Breast epithelium (tissue), 4 donors: Measurements from ENCODE around the gene GPC5. TPM values are rescaled to one million over a fixed set of nuclear protein-coding genes. Genes with fewer than 3 reads are reported as not detected.

Experiments used
- DNase-seq, 2 donors: peaks; one replicate each; pipeline ENCODE4 v3.0.0-alpha.2; 2019; ENCODE audit warnings: low spot score in 2 of 2
- H3K27ac ChIP-seq, 2 donors: fragments of 200-600 bp; sonication (generic) in 1 of 2; one replicate each; pipeline ENCODE4 v1.5.1; 2016 to 2019; ENCODE audit warnings: mild to moderate bottlenecking in 1 of 2
- H3K27me3 ChIP-seq, 2 donors: fragments of 200-600 bp; sonication (generic) in 1 of 2; one replicate each; pipeline versions ENCODE4 v1.5.1 to v1.6.0; 2017 to 2019; ENCODE audit warnings: control low read depth in 1 of 2, mild to moderate bottlenecking in 1 of 2
- H3K36me3 ChIP-seq: fragments of 200-600 bp; one replicate; pipeline ENCODE4 v1.5.1; 2019
- H3K4me1 ChIP-seq, 2 donors: fragments of 200-600 bp; sonication (generic); one replicate each; pipeline ENCODE4 v1.5.1; 2016 to 2019; ENCODE audit warnings: control low read depth in 1 of 2
- H3K4me3 ChIP-seq, 3 donors: fragments of 200-600 bp; sonication (generic); 1 replicate in 2 of 3; 2 replicates in 1 of 3; pipeline ENCODE4 v1.5.1; 2016 to 2019; ENCODE audit warnings: mild to moderate bottlenecking in 3 of 3, moderate library complexity in 2 of 3
- H3K9me3 ChIP-seq, 2 donors: fragments of 200-600 bp; sonication (generic) in 1 of 2; one replicate each; pipeline ENCODE4 v1.5.1; 2016 to 2019; ENCODE audit warnings: control low read depth in 1 of 2
- CTCF ChIP-seq, 3 donors: fragments of 450-650 bp; IDR thresholded peaks; one replicate each; pipeline ENCODE4 v1.5.1; 2016 to 2017; ENCODE audit warnings: antibody characterized with exemption in 3 of 3, mild to moderate bottlenecking in 3 of 3, moderate library complexity in 3 of 3
- POLR2A ChIP-seq: fragments of 450-650 bp; IDR thresholded peaks from one replicate; pipeline ENCODE4 v1.6.1; 2016; ENCODE audit warnings: antibody characterized with exemption, mild to moderate bottlenecking, moderate library complexity
- POLR2AphosphoS5 ChIP-seq, 3 donors: sonication (generic); formaldehyde crosslinking; IDR thresholded peaks; one replicate each; pipeline ENCODE4 v1.6.1; 2017; ENCODE audit warnings: antibody characterized with exemption in 3 of 3
- intact Hi-C: fragments of 100-400 bp; cut with DNase I; formaldehyde crosslinking; loops from one replicate; pipeline ENCODE4 v1.15.1; 2023; ENCODE audit warnings: low total_unique reads
- total RNA-seq, 3 donors: library from RNA; depleted of rRNA; stranded (reverse); fragments of >200 nt; gene quantifications; one replicate each; pipeline ENCODE4 v1.1.0, GENCODE V29; 2016

The GPC5 gene
- total RNA-seq, 3 donors from 2014 or later, result 0.88 to 0.98 TPM; not detected in 1

GRCh38 chr13:91716436-91717065, 318.1 kb downstream of the GPC5 start:
- no peaks in the 10 kb centered on the region for H3K9me3 ChIP-seq
- no peak for DNase-seq
- no peak overlapping the region for H3K27ac ChIP-seq
- H3K27me3 ChIP-seq, result no peaks in the 10 kb centered on the region
- intact Hi-C loops, result no loop called here
- no peaks in the 10 kb centered on the region for H3K36me3 ChIP-seq
- no peak overlapping the region for H3K4me3 ChIP-seq
- TF ChIP-seq CTCF (IDR thresholded peaks at IDR 0.05) (no peak), POLR2A (no peak), POLR2AphosphoS5 (IDR thresholded peaks at IDR 0.05) (no peak)
- no peaks in the 10 kb centered on the region for H3K4me1 ChIP-seq

- no peaks in the 10 kb centered on the region for H3K27me3 ChIP-seq
- TF ChIP-seq CTCF (IDR thresholded peaks at IDR 0.05), result no peak
- TF ChIP-seq POLR2AphosphoS5 (IDR thresholded peaks at IDR 0.05), result no peak
- TF ChIP-seq POLR2A, result no peak
- intact Hi-C loops, result no loop called here
- H3K36me3 ChIP-seq, result no peaks in the 10 kb centered on the region
- H3K9me3 ChIP-seq, result no peaks in the 10 kb centered on the region
- H3K27ac ChIP-seq, result no peak overlapping the region
- H3K4me1 ChIP-seq, result no peaks in the 10 kb centered on the region
- no peak overlapping the region for H3K4me3 ChIP-seq
- DNase-seq, result no peak
Measured at GRCh38 chr13:91719033-91719432, 320.6 kb downstream of the GPC5 start.

- Histone ChIP-seq H3K27ac (no peak overlapping the region), H3K4me1 (no peaks in the 10 kb centered on the region), H3K27me3 (no peaks in the 10 kb centered on the region), H3K36me3 (no peaks in the 10 kb centered on the region), H3K4me3 (no peak overlapping the region), H3K9me3 (no peaks in the 10 kb centered on the region)
- no peak for DNase-seq
- no peak for TF ChIP-seq CTCF (IDR thresholded peaks at IDR 0.05)
- no peak for TF ChIP-seq POLR2AphosphoS5 (IDR thresholded peaks at IDR 0.05)
- TF ChIP-seq POLR2A, result no peak
- intact Hi-C loops, result no loop called here
Measured at GRCh38 chr13:91721413-91721812, 323.0 kb downstream of the GPC5 start.

GRCh38 chr13:91722267-91722884, 324.0 kb downstream of the GPC5 start:
- Histone ChIP-seq H3K4me1 (no peaks in the 10 kb centered on the region), H3K36me3 (no peaks in the 10 kb centered on the region), H3K27me3 (no peaks in the 10 kb centered on the region), H3K27ac (no peak overlapping the region), H3K9me3 (no peaks in the 10 kb centered on the region), H3K4me3 (no peak overlapping the region)
- no peak for DNase-seq
- intact Hi-C loops, result no loop called here
- TF ChIP-seq POLR2AphosphoS5 (IDR thresholded peaks at IDR 0.05), result no peak
- peak in 2 of 3 donors; percentile 30 to 44 for TF ChIP-seq CTCF (IDR thresholded peaks at IDR 0.05)

- Histone ChIP-seq H3K27me3 (no peaks in the 10 kb centered on the region), H3K4me1 (no peaks in the 10 kb centered on the region), H3K4me3 (no peak overlapping the region), H3K36me3 (no peaks in the 10 kb centered on the region), H3K9me3 (no peaks in the 10 kb centered on the region), H3K27ac (no peak overlapping the region)
- TF ChIP-seq POLR2AphosphoS5 (IDR thresholded peaks at IDR 0.05) (no peak), POLR2A (no peak), CTCF (IDR thresholded peaks at IDR 0.05) (no peak)
- DNase-seq, result no peak
- intact Hi-C loops, result no loop called here
Measured at GRCh38 chr13:91724591-91724990, 326.2 kb downstream of the GPC5 start.
